ENCODE data around the gene ATP1A3.
"Not testable (repeated sequence)": the region's sequence is repeated elsewhere in the genome, so short reads cannot be mapped to it uniquely, and the experiment has no call there.

ATP1A3 gene

DNA sequence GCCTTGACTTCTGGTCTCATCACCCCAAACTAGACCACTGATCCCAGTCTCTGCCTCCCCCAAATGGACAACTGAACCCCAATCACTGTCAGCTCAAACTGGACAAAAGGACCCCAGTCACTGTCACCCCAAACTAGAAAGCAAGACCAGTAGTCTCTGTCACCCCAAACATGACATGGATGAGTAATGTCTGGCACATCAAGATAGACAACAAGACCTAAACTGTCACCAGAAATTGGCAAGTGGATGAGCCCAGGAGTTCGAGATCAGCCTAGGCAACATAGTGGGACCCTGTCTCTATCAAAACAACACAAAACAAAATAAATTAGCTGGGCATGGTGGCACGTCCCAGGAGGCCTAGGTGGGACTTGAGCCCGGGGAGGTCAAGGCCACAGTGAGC, 46.9 kb downstream of the ATP1A3 start:
- DNase-seq (ENCODE audit: low read depth in 2 of 2): no peak

- DNase-seq (ENCODE audit: low read depth in 2 of 2): peak; percentile 88 to 89
Measured at GRCh38 chr19:41945135-41945766, 48.8 kb downstream of the ATP1A3 start.

- DNase-seq (ENCODE audit: low read depth in 2 of 2): no peak
Measured at GRCh38 chr19:41944336-41944735, 49.7 kb downstream of the ATP1A3 start.

GRCh38 chr19:41941410-41942202, 52.4 kb downstream of the ATP1A3 start:
- DNase-seq (ENCODE audit: low read depth in 2 of 2): no peak

- no peak for DNase-seq (ENCODE audit: low read depth in 2 of 2)
Measured at GRCh38 chr19:41940731-41941409, 53.2 kb downstream of the ATP1A3 start.

GRCh38 chr19:41939861-41940730, 53.9 kb downstream of the ATP1A3 start:
- no peak for DNase-seq (ENCODE audit: low read depth in 2 of 2)

GRCh38 chr19:41939209-41939608, 54.8 kb downstream of the ATP1A3 start:
- not testable (repeated sequence) for DNase-seq (ENCODE audit: low read depth in 2 of 2)

- DNase-seq (ENCODE audit: low read depth in 2 of 2): no peak
Measured at GRCh38 chr19:41937525-41938468, 56.2 kb downstream of the ATP1A3 start.

DNA sequence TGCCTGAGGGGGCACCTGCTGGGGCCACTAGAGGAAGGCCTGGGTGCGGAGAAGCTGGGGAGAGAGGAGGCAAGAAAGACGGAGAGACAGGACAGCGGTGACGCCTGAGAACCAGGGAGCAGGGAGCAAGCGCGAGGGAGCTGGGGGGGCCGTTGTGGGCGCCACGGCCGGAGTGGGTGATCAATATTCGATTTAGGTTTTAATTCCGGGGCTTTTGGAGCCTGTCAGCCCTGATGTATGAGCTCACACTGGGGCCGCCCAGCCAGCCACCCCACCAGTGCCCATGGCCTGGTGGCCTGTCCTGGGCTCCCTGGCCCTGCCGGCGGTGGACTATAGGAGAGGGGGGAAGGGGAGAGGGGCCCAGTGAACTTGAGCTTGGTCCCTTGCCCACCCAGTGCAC, 57.1 kb downstream of the ATP1A3 start:
- DNase-seq (ENCODE audit: low read depth in 2 of 2): no peak

DNA sequence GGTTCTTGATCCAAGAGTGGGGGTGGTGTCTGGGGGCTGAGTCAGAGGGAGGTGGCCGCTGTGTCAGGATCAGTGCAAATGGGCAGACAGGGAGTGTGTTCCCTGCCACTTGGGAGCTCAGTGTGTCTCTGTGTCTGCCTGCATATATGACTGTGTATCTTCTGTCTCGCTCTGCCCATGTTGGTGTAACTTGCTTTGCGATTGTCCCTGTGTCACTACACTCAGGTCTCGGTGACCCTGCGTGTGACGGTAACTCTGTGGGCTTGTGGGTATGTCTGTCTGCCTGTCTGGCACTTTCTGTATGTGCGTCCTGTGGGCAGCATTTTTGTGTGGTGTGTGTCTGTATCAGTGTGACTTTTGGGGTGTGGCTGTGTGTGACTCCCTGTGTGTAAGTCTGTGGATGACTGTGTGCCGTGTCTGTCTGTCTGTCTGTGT, 57.6 kb downstream of the ATP1A3 start:
- no peak for DNase-seq (ENCODE audit: low read depth in 2 of 2)

- no peak for DNase-seq (ENCODE audit: low read depth in 2 of 2)
Measured at GRCh38 chr19:41935760-41936415, 58.1 kb downstream of the ATP1A3 start.

GRCh38 chr19:41934849-41935374, 59.1 kb downstream of the ATP1A3 start:
- peak in 1 of 2 donors; percentile 70 for DNase-seq (ENCODE audit: low read depth in 2 of 2)

- DNase-seq (ENCODE audit: low read depth in 2 of 2): no peak
Measured at GRCh38 chr19:41933693-41934426, 60.2 kb downstream of the ATP1A3 start.

DNA sequence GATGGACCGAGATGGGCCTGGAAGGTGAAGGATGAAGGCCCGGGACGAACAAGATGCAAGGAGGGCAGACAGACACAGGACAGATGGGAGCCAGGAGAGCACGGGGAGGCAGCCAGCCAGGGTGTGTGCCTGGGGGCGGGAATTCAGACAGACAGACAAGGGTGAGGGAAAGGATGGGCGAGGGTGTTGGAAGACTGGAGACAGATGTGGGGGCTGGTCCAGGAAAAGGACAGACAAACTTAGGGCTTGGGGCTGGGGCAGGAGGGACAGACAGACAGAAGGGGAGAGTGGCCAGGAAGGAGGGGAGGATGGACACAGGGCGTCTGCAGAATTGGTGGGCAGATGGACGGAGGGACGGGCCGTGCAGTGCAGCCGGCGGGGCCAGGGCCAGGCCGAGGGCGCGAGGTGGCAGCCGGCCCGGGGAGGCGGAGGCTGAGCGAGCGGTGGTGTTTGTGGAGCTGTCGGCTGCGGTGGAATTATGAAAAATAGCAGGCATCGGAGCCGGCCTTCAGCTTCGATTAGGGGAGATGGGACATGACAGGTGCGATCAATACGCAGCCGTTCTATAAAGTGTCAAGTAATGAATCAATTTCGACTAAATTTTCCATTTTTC, 61.2 kb downstream of the ATP1A3 start:
- no peak for DNase-seq (ENCODE audit: low read depth in 2 of 2)

GRCh38 chr19:41932259-41932719, 61.7 kb downstream of the ATP1A3 start:
- no peak for DNase-seq (ENCODE audit: low read depth in 2 of 2)

GRCh38 chr19:41930926-41931592, 63.0 kb downstream of the ATP1A3 start:
- DNase-seq (ENCODE audit: low read depth in 2 of 2): no peak

DNA sequence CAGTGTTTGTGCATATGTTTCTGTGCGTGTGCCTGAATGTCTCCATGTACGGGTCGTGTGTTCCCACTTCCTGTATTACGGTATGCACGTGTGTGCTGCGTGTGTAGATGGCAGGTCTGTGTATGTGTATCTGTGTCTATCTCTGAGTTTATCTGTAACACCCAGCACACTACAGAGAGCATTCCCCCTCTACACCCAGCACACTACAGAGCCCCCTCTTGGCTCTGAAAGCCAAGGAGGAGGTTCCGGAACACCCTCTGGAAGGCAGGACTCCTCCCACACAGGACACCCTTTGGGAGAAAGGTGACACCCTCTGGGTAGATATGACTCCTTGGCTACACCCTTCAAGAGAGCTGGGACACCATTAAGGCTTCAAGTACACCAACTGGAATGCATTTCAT, 63.7 kb downstream of the ATP1A3 start:
- DNase-seq (ENCODE audit: low read depth in 2 of 2): no peak

DNA sequence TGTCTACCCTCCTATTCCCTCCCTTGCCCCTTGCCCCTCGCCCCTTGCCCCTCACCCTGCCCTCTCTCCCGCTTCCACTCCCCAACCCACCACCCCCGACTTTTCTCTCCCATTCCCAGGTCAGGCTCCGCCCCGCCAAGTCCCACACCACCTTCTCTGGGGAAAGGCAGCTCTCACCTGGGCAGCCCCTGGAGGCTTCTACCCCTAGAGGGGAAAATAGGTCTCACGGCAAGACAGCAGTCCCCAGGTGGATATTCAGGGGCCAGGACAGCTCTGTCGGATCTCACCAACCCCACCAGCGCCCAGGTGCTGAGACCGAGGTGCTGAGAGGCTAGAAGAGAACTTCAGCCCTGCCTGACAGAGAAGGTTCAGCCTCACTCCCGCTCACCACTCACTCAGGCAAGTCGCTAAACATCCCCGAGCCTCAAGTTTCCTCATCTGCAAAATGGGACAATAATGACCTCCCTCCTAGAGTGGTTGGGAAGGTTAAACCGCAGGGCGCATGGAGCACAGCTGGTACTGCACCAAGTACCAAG, 64.4 kb downstream of the ATP1A3 start:
- no peak for DNase-seq (ENCODE audit: low read depth in 2 of 2)
